Stimulated activated CD8-positive, alpha-beta memory T cell treated with anti-CD3 and anti-CD28 coated beads, Interleukin-15, amount 100 ng/mL, for 1 hour (primary cell): Measurements from ENCODE around the gene SECTM1.

Experiments used
- DNase-seq: peaks from one replicate; pipeline ENCODE4 v3.0.0-alpha.2; 2020; ENCODE audit warnings: low read depth

The SECTM1 gene

GRCh38 chr17:82299452-82299851 lies 34.1 kb downstream of the SECTM1 start:
- DNase-seq = no peak

DNA sequence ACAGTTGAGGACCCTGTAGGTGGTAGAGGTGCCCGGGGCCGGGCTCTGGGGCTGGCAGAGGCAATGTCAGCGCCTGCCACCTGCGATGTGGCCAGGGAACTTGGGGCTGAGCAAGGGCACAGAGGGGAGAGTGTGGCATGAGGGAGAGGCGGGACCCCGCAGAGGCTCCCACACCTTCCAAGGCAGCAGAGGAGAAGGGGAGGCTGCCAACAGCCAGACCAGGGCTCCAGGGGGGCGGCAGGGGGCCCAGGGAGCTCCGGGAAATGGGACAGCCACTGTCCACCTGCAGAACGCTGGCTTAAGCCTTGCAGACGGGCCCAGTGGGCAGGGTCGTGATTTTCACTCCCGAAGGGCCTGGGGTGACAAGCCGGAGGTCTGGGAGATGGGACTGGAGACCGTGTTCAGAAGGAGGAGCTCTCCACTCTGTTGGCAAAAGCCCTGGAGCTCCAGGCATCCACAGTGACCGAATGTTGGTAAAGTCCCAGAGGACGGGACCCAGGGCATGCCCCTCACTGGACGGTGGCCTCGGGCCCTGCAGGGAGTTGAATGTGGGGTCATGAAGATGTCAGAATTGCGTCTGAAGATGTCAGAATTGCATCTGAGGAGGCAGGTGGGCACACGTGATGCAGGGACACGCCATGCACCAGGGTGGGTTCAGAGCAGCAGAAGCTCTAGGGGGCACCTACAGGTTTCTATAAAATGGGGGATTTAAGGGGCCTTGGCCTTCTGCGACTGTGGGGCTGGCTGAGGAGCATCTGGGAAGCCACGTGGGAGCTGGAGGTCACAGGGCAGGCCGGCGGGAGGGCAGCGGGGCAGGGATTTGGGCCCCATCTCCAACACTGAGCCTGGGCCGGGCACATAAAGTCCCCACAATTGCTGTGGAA lies 34.8 kb downstream of the SECTM1 start:
- DNase-seq = no peak

DNA sequence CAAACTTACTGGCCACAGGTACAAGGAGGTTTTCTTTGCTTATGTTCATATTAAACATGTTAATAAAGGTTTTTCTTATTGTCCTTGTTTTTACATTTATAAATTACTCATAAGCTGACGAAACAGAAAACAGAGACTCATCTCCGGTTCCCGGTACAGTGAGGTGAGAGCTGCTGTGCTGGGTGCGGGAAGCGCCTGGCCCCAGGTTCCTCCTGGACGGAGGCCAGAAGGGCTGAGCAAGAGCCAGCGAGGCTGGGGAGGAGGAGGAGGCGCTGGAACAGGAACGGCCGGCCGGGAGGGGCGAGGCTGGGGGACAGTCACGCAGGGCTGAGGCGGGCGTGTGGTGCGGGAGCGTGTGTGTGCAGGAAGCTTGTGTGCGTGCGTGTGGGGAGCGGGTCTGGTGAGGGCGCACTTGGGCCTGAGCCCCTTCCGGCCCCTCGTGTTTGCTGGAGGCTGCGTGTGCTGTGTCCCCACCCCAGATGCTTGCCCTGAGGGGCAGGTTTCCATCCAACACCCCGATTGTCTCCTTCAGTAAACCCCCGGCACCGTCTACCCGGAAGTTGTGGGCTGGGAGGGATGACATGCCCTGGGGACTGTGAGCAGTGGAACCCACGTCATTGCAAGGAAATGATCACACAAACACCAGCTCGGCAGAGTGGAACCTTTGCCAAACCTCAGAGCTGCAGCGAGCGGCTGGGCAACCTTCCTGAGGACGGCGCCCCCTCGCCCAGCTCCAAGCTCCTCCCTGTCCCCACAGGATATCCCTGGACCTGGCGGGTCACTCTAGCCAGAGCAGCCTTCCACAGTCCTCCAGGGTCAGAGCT lies 35.6 kb downstream of the SECTM1 start:
- DNase-seq = peak; percentile 88

- DNase-seq = peak; percentile 75
Measured at GRCh38 chr17:82297280-82297713, 36.3 kb downstream of the SECTM1 start.

DNA sequence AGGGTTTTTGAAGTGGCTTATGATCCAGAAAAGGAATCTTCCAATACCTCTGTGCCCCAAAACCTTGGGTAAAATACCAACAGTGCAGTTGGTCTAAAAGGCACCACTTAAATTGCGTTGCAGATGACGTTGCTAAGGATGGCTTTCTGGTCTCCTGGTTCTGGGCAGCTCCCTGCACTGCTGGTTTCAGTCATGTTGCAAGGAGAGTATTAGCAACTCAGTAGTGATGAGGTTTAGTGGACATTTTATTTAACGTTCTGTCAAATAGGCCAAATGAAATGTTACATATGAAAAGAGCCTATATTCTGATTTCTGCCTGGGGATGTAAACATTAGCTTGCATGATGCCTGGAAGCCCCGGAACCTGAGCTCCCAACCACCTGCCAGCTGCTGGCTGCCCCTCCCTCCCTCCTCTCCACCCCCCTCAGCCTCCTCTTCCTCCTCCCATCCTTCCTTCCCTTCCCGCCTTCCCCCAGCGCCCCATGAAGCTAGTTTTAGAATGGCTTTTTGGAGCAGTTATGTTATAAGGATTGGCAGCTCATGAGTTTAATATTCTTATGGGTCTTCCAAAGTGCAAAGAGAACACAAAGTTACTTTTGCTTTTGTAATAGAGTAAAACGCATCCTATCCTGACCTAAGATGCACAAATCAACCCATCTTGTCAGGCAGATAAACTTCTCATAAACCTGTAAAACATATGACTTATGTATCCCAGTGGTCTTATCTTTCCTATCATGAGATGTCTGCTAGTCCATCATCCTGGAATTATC lies 36.9 kb downstream of the SECTM1 start:
- no peak for DNase-seq

GRCh38 chr17:82295472-82295814 lies 38.1 kb downstream of the SECTM1 start:
- no peak for DNase-seq

- no peak for DNase-seq
Measured at GRCh38 chr17:82294064-82294773, 39.3 kb downstream of the SECTM1 start.

DNA sequence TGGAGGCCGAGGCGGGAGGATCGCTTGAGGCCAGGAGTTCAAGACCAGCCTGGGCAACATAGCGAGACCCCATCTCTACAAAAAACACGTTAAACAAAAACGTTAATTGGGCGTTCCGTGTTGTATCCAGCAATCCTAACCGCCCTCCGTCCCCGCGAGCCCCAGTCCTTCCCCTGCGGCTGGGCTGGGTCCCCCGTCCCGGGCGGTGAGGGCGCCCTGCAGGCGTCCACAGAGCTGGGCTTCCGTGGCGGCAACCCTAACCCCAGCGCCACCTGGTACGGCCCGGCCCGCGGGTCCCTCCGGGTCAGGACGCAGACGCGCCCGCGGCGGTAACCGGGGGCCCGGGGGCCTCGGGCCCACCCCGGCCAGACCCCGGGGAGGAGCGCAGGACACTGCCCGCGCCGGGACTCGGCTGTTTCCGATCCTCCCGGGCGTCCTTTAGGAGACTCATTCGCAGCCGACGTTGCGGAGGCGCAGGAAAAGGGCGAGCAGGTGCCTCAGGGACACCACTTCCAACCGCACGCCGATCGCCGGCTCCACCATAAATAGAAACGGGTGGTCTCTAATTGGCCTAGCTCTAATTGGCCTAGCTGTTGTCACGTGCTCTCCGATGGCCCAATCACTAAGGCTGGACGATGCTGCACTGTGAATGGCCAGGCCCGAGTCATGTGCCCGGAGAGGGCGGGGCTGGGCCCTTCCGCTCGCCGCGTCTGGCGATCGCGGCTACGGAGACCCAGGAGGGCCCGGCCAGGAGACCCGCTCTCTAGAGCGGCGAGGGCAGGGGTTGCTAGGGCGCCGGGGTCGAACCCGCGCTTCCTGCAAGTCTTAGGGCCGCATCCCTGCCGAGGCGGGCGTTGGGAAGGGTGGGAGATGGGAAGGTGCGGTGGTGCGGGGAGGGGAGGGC lies 41.1 kb downstream of the SECTM1 start:
- DNase-seq = peak; percentile 75

DNA sequence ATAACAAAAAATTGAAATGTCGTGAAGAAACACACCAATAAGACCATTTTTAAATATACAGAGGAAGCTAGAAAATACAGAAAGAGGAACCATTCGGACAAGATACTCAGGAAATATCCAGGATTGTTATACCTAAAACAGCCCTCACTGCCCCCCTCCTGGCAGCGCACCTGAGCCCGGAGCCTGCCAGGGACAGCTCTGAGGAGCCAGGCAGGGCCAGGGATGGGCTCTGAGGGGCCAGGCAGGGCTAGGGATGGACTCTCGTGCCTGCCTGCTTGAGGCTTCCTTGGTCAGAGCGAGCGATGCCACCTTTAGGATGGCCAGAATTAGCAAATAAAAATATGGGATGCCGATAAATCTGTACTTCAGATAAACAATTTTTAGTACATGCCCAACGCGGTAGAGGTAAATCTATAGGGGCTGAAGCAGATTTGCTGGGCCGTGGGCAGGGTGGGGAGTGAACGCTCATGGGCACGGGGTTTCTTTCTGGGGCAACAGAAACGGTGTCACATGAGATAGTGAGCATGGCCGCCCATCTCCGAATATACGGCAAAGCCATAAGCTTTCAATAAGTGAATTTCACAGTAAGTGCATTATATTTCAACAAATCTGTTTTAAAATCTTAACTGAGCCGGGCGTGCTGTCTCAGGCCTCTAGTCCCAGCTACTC lies 41.9 kb downstream of the SECTM1 start:
- DNase-seq = no peak

- no peak for DNase-seq
Measured at GRCh38 chr17:82287868-82288801, 45.4 kb downstream of the SECTM1 start.

GRCh38 chr17:82287013-82287867 lies 46.3 kb downstream of the SECTM1 start:
- no peak for DNase-seq

DNA sequence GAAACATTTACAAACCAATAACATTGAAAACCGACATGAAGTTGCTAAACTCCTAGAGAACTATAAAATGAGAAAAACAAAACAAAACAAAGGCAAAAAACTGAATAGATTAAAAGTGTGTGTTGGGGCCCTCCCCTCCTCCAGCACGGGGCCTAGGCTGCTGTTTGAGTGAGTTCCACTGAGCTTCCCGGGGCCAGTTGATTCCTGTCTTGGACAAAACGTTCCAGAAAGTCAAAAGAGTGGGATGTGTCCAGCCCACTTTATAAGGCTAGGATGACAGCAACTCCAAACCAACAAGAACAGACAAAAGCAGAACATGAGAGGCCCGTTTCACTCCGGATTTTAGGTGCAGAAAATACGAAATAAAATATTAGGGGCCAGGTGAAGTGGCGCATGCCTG lies 48.4 kb downstream of the SECTM1 start:
- DNase-seq = no peak

GRCh38 chr17:82283208-82283749 lies 50.3 kb downstream of the SECTM1 start:
- no peak for DNase-seq

- no peak for DNase-seq
Measured at GRCh38 chr17:82282239-82283207, 51.0 kb downstream of the SECTM1 start.

DNA sequence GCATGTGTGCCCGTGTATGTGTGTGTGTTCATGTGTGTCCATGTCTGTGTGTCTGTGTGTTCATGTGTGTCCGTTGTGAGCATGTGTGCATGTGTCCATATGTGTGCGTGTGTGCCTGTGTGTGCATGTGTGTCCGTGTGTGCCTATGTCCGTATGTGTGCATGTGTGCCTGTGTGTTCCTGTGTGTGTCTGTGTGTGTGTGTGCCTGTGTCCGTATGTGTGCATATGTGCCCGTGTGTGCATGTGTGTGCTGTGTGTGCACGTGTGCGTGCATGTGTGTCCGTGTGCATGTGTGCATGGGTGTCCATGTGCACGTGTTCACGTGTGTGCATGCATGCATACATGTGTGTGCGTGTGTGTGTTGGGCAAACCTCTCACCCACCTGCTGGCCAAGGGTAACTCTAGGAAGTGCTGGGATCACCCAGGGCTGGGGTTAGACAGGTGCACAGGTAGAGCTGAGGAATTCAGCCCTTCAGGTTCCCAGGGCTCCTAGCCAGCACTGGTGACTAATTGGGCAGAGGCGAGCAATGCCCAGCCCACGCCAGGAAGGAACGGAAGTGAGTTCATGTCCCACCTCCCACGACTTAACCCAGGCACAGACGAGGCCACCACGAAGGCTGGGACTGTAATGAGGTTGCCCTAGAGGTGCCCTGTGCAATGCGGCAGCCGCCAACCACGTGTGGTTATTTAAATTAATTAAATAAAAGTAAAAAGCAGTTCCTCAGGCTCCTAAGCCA lies 51.9 kb downstream of the SECTM1 start:
- no peak for DNase-seq

DNA sequence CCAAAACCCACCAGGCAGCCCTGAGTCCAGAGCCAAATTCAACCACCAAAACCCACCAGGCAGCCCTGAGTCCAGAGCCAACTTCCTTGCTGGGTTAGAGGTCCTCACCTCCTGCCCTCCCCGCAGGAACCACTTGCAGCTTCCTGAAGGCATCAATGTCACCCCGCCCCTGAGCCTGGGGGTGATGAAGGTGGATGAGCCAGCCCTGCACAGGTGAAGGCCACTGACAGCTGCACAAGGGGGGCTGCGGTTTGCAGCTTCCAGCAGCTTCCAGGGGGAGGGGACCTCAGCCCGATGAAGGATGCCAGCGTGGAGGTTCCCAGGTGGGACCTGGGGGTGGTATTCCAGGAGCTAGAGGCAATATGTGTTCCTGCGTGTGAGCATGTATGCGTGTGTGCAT lies 52.5 kb downstream of the SECTM1 start:
- no peak for DNase-seq
